Thymus (tissue), 11 donors: ENCODE data around the gene ZDHHC1. TPM values are rescaled to one million over a fixed set of nuclear protein-coding genes. Genes with fewer than 3 reads are reported as not detected.
A peak's percentile ranks its signal among the peaks of the same experiment; 100 is the strongest.

Experiments used
- DNase-seq, 9 donors: peaks; one replicate each; pipeline ENCODE4 v3.0.0-alpha.2; 2013; ENCODE audit warnings: low spot score in 9 of 9, low read depth in 6 of 9, missing footprints in 1 of 9
- H3K27ac ChIP-seq, 2 donors: one replicate each; pipeline ENCODE4 v1.5.1; 2013; ENCODE audit warnings: control low read depth in 1 of 2, low read depth in 1 of 2, low read length in 1 of 2, mild to moderate bottlenecking in 1 of 2, moderate library complexity in 1 of 2
- H3K27me3 ChIP-seq, 2 donors: one replicate each; pipeline ENCODE4 v1.5.1; 2013; ENCODE audit warnings: low read length in 1 of 2; ENCODE audit not compliant: control insufficient read depth in 2 of 2, insufficient read depth in 1 of 2
- H3K36me3 ChIP-seq, 2 donors: one replicate each; pipeline ENCODE4 v1.5.1; 2013; ENCODE audit warnings: low read length in 1 of 2, mild to moderate bottlenecking in 1 of 2, moderate library complexity in 1 of 2; ENCODE audit not compliant: control insufficient read depth in 2 of 2, insufficient read depth in 2 of 2
- H3K4me1 ChIP-seq, 2 donors: one replicate each; pipeline ENCODE4 v1.5.1; 2013; ENCODE audit warnings: low read length in 2 of 2; ENCODE audit not compliant: control insufficient read depth in 2 of 2, insufficient read depth in 2 of 2
- H3K4me3 ChIP-seq, 2 donors: one replicate each; pipeline ENCODE4 v1.5.1; 2013; ENCODE audit warnings: low read length in 2 of 2, control low read depth in 1 of 2, mild to moderate bottlenecking in 1 of 2
- H3K9me3 ChIP-seq, 2 donors: one replicate each; pipeline ENCODE4 v1.5.1; 2013; ENCODE audit warnings: low read length in 1 of 2, mild to moderate bottlenecking in 1 of 2; ENCODE audit not compliant: control insufficient read depth in 2 of 2, insufficient read depth in 1 of 2
- WGBS: extraction: QIAGEN DNeasy Blood & Tissue Kit; methylation state at CpG from one replicate; pipeline ENCODE4 v1.1.7; 2013; 5-methylcytosine and 5-hydroxymethylcytosine counted together
- polyA plus RNA-seq: library from polyadenylated mRNA; stranded (reverse); fragments of 200-250 nt; gene quantifications from one replicate; pipeline ENCODE4 v1.2.3, GENCODE V29; 2013
- total RNA-seq: library from RNA; stranded (reverse); fragments of 120-200 nt; gene quantifications from one replicate; pipeline ENCODE4 v1.2.4, GENCODE V29; 2013
- donor health status: healthy.

The ZDHHC1 gene
- total and polyA plus RNA-seq, 2 donors: 0.52 to 2.5 TPM

DNA sequence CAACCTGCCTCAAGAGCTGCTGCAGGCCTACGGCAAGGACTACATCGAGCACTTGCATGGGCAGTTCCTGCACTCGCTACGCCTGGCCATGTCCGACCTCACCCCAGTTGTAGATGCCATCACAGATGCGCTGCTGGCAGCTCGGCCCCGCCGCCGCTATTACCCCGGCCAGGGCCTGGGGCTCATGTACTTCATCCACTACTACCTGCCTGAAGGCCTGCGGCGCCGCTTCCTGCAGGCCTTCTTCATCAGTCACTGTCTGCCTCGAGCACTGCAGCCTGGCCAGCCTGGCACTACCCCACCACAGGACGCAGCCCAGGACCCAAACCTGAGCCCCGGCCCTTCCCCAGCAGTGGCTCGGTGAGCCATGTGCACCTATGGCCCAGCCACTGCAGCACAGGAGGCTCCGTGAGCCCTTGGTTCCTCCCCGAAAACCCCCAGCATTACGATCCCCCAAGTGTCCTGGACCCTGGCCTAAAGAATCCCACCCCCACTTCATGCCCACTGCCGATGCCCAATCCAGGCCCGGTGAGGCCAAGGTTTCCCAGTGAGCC lies 20.4 kb upstream of the ZDHHC1 start:
- H3K9me3 ChIP-seq: no peaks in the 10 kb centered on the region
- peaks cover 17 to 24% of the 10 kb centered on the region in 2 donors for H3K27me3 ChIP-seq
- 97% methylated on average over 23 of the region's 23 CpGs for WGBS
- no peak for DNase-seq
- no peak overlapping the region for H3K27ac ChIP-seq
- no peak overlapping the region for H3K4me3 ChIP-seq
- peaks cover 35 to 49% of the 10 kb centered on the region in 2 donors for H3K36me3 ChIP-seq
- H3K4me1 ChIP-seq: no peaks in the 10 kb centered on the region

GRCh38 chr16:67435758-67436164 lies 19.5 kb upstream of the ZDHHC1 start:
- no peaks in the 10 kb centered on the region for H3K4me1 ChIP-seq
- 95% methylated on average over 16 of the region's 16 CpGs for WGBS
- no peak for DNase-seq
- peaks cover 32 to 43% of the 10 kb centered on the region in 2 donors for H3K36me3 ChIP-seq
- H3K9me3 ChIP-seq: no peaks in the 10 kb centered on the region
- H3K27ac ChIP-seq: no peak overlapping the region
- H3K27me3 ChIP-seq: peaks cover 26 to 32% of the 10 kb centered on the region in 2 donors
- H3K4me3 ChIP-seq: no peak overlapping the region

DNA sequence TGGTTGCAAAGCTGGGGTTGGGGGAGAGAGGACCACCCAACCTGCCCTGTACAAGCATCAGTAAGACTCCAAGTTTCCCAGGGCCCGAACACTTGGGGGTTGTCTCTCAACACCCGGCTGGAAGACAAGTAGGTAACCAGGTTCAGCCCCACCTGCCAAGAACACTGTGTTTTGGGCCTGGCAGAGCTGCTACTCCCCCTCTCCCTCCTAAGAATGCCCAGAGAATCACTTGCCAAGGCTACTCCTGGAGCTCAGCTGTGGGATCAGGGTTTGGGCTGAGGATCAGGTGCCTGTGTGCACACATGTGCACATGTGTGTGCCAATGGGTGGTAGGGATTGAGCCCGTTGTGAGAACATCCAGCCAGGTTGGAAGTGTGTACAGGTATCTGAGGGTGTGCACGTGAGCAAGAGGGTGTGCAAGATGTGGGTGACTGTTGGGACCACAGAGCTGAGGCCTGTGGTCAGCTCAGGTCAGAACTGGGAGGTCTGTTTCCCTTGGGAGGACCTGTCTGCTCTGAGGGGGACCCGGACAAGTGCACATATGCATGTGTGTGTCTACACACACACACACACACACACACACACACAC lies 16.9 kb upstream of the ZDHHC1 start:
- Histone ChIP-seq H3K27ac (no peak overlapping the region), H3K4me3 (no peak overlapping the region), H3K27me3 (peaks cover 50 to 57% of the 10 kb centered on the region in 2 donors), H3K4me1 (peaks cover 0 to 5% of the 10 kb centered on the region in 2 donors), H3K36me3 (peaks cover 14 to 22% of the 10 kb centered on the region in 2 donors), H3K9me3 (no peaks in the 10 kb centered on the region)
- 97% methylated on average over 5 of the region's 5 CpGs for whole genome bisulfite sequencing
- no peak for DNase-seq

DNA sequence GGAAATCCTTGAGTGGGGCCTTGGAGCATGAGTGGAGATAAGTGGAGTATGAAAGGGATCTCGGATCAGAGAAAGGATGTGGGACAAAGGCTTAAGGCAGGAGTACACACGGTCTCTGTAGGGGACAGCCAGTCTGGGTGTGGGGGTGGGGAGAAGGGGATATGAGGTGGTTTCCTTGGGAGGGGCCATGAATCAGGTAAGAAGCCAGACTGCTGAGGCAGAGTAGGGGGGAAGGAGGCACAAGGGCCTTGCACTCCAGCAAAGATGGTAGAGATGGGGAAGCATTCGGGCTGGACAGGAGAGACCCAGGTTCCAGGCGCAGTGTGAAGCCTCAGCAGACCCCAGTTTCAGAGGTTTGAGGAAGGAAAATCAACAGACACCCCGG lies 16.2 kb upstream of the ZDHHC1 start:
- Histone ChIP-seq H3K27me3 (peaks cover 51 to 64% of the 10 kb centered on the region in 2 donors), H3K9me3 (no peaks in the 10 kb centered on the region), H3K36me3 (peaks cover 7 to 15% of the 10 kb centered on the region in 2 donors), H3K4me1 (peaks cover 0 to 5% of the 10 kb centered on the region in 2 donors), H3K27ac (no peak overlapping the region), H3K4me3 (no peak overlapping the region)
- WGBS: 62% methylated on average over 5 of the region's 5 CpGs
- no peak for DNase-seq

DNA sequence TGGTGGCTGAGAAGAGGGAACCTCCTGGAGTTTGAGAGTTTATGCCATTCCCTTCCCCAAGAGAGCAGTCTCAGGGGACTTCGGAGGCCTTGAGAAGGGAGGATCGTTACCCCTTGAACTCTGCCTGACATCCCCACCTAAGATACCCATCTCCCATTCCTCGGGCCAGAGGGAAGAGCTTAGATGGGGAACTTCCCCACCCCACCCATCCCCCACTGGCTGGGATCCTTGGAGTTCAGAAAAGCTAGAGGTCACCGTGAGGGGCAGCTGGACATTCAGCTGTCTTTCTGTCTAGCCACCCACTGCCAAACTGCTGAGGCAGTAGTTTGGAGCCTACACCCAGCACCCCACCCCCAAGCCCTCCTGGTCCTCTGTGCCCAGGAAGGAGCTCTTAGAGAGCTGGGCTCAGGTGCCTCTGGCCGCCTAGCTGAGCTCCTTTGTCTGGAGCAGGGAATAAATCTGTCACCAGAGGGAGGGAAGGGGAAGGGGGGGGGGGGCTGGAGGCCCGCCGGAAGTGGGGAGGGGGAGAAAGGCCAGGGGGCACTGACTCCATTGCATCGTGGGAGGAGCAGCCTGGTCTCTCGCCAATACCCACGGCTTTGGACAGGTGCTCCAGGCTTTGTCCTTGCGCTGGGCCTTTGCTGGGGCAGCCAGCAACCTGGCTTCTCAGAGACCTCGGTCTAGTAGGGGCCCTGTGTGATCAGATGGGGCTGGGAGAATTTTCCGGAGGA lies 15.7 kb upstream of the ZDHHC1 start:
- no peaks in the 10 kb centered on the region for H3K9me3 ChIP-seq
- DNase-seq: no peak
- peaks cover 2 to 10% of the 10 kb centered on the region in 2 donors for H3K36me3 ChIP-seq
- no peak overlapping the region for H3K27ac ChIP-seq
- 53% methylated on average over 13 of the region's 13 CpGs for WGBS
- H3K4me1 ChIP-seq: peaks cover 0 to 5% of the 10 kb centered on the region in 2 donors
- H3K4me3 ChIP-seq: peak overlapping the region in 1 of 2 donors; percentile 49
- H3K27me3 ChIP-seq: peaks cover 51 to 69% of the 10 kb centered on the region in 2 donors

- H3K27me3 ChIP-seq: peaks cover 51 to 75% of the 10 kb centered on the region in 2 donors
- WGBS: 2% methylated on average over 87 of the region's 87 CpGs
- no peak within 1 kb of the TSS for H3K27ac ChIP-seq
Measured at GRCh38 chr16:67430977-67431774, 14.9 kb upstream of the ZDHHC1 start, which contains the start of gene HSD11B2. TSS of gene HSD11B2 (plus strand) at chr16:67431121. CDS start at chr16:67431249, 128 bp downstream.

GRCh38 chr16:67430504-67430976 lies 14.3 kb upstream of the ZDHHC1 start:
- peak overlapping the region in 1 of 2 donors; percentile 49 for H3K4me3 ChIP-seq
- no peaks in the 10 kb centered on the region for H3K9me3 ChIP-seq
- 1% methylated on average over 53 of the region's 53 CpGs for WGBS
- no peak overlapping the region for H3K27ac ChIP-seq
- H3K4me1 ChIP-seq: peaks cover 0 to 5% of the 10 kb centered on the region in 2 donors
- H3K27me3 ChIP-seq: peaks cover 51 to 81% of the 10 kb centered on the region in 2 donors
- DNase-seq: no peak
- peaks cover 0 to 4% of the 10 kb centered on the region in 2 donors for H3K36me3 ChIP-seq

More at GRCh38 chr16:67430977-67431774, 14.9 kb upstream of the ZDHHC1 start, which contains the start of gene HSD11B2:
- Histone ChIP-seq H3K9me3 (no peaks in the 10 kb centered on the region), H3K4me3 (peak within 1 kb of the TSS in 1 of 2 donors; percentile 49), H3K4me1 (peaks cover 0 to 5% of the 10 kb centered on the region in 2 donors), H3K36me3 (peaks cover 0 to 4% of the 10 kb centered on the region in 2 donors)
- no peak for DNase-seq

DNA sequence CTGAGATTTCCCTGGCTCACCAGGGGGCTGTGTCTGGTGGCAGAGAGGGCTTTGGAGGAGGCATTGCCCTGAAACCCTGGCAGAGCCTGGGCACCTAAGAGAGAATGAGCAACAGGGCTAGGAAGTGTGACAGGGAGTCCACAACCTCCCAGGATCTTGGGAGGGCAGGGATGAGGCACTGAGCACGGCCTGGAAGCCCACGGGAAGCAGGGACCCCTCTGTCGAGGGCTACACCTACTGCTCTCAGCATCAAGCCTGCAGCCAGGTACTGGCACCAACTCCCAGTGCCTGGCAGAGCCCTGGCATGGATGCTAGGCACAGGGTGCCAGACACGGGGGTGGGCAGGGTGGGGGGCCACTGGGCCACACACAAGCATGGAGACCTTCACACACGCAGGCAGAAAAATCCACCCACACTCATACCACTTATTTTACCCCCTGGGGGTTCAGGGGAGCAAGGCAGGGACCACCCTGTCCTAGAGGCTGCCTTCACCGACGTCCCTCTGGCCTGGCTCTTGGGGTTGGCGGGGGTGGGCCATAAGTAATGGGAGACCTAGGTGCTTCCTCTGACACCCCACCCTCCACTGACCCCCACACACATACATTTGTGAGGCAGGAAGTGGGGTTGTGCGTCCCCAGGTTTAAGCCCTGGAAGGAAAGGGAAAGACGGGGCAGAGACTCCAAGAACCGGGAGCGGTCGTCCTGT lies 13.7 kb upstream of the ZDHHC1 start:
- Histone ChIP-seq H3K4me1 (peaks cover 0 to 5% of the 10 kb centered on the region in 2 donors), H3K27ac (no peak overlapping the region), H3K4me3 (peak overlapping the region in 1 of 2 donors; percentile 49), H3K36me3 (no peaks in the 10 kb centered on the region), H3K27me3 (peaks cover 51 to 87% of the 10 kb centered on the region in 2 donors), H3K9me3 (no peaks in the 10 kb centered on the region)
- WGBS: 46% methylated on average over 13 of the region's 13 CpGs
- DNase-seq: no peak
